Measurements from ENCODE around the gene GNAO1. TPM values are rescaled to one million over a fixed set of nuclear protein-coding genes. Genes with fewer than 3 reads are reported as not detected.

GNAO1 gene
- total and polyA plus RNA-seq, 9 donors, result 0.72 to 5.6 (median 2.7) TPM

DNA sequence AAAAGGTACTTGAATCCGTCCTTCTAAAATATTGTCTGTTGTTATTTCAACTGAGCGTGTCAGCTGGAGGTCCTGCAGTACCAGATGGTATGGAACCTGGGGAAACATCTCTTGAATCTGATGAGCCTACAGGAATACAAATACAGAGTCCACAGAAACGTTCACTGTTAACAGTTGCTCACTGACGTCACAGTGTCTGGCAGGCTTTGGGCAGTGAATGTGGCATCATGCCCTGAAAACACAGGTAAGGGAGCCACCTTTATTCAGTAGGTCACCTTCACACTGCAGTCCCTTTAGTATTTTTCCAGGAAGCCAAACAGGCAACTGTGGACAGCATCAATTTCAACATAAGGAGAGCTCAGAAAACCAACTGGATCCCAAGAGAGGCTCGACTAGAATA, 177.9 kb downstream of the GNAO1 start:
- intact Hi-C loops (cut with DNase I), result no loop called here
- no peak for TF ChIP-seq CTCF (IDR thresholded peaks at IDR 0.05)
- TF ChIP-seq EP300 (IDR thresholded peaks at IDR 0.05), result no peak
- no peak for TF ChIP-seq POLR2A (IDR thresholded peaks at IDR 0.05)
- no peak for DNase-seq
- 89 to 98% (median 93%) methylated on average over 5 of the region's 5 CpGs for WGBS, 3 donors
- H3K27me3 ChIP-seq, result no peaks in the 10 kb centered on the region
- no peaks in the 10 kb centered on the region for H3K36me3 ChIP-seq
- no peak overlapping the region for H3K27ac ChIP-seq
- H3K9me3 ChIP-seq, result no peaks in the 10 kb centered on the region
- H3K4me1 ChIP-seq (ENCODE audit: insufficient read depth), result peaks cover 9% of the 10 kb centered on the region
- H3K4me3 ChIP-seq, result no peak overlapping the region

DNA sequence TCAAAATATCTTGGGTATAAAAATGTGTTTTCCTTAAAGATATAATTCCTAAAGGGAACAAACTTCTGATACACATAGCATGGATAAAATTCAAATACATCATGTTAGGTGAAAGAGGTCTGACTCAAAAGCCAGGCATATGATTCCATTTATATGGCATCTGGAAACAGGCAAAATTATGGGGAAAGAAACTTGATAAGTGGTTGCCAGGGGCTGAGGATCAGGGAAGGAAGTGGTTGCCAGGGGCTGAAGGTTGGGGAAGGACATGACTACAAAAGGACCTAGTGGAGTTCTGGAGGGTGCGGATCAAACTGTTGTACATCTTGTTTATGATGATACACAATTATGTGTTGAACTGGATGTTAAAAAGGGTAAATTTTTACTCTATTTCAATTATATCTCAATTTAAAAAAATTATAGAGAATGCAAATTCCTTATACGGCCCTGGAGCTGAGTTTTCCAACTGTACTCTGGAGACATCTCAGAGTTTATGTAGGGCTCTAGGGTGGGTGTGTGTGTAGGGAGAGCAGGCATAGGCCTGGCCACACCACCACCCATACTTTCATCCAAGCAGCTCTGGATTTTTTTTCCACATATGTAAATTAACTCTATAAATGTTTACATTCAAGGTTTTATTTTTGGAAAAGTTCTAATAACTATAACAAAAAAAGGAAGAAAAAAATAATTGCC, 179.0 kb downstream of the GNAO1 start:
- WGBS, 3 donors, result 73 to 82% (median 74%) methylated on average over 2 of the region's 2 CpGs
- H3K27me3 ChIP-seq, result no peaks in the 10 kb centered on the region
- peaks cover 9% of the 10 kb centered on the region for H3K4me1 ChIP-seq (ENCODE audit: insufficient read depth)
- TF ChIP-seq CTCF (IDR thresholded peaks at IDR 0.05) (no peak), EP300 (IDR thresholded peaks at IDR 0.05) (no peak), POLR2A (IDR thresholded peaks at IDR 0.05) (no peak)
- no peaks in the 10 kb centered on the region for H3K9me3 ChIP-seq
- H3K27ac ChIP-seq, result no peak overlapping the region
- no peaks in the 10 kb centered on the region for H3K36me3 ChIP-seq
- no peak for DNase-seq
- intact Hi-C loops (cut with DNase I), result no loop called here
- H3K4me3 ChIP-seq, result no peak overlapping the region

DNA sequence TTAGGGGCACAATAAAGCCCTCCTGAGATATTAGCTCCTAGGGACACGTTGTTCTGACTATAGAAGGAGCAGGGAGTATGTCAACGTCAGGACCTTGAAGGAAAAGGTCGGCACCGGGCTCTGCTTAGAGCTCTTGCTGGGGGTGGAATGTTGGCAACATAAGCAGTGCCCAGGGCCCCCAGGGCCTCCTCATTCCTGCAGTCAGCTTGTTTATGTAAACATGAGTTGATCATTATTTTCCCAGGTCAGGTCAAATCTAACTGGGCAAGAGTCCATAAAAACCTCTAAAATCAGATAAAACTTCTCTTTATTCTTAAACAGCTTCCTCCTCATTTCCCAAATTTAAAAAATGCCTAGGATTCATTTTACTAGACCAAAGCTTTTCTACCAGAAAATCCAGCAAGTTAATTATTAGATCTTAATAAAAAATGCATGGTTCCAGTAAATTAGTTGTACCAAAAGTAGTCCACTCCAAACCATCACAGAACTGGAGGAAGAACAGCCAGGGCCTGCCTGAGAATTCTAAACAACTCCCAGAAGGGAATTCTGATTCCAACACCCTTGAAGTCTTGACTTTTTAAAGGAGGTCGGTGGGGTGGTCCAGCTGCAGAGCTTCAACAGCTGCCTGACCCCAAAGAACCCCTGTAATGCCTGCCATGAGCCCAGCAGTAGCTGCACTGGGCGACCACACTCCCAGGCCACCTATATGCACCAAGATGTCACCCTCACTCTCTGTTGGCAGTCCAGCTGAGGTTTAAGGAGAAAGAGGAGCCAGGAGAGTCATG, 179.8 kb downstream of the GNAO1 start:
- Histone ChIP-seq H3K9me3 (no peaks in the 10 kb centered on the region), H3K4me3 (no peak overlapping the region), H3K36me3 (no peaks in the 10 kb centered on the region), H3K4me1 (ENCODE audit: insufficient read depth) (peaks cover 9% of the 10 kb centered on the region), H3K27me3 (no peaks in the 10 kb centered on the region), H3K27ac (no peak overlapping the region)
- intact Hi-C loops (cut with DNase I), result no loop called here
- peak in 1 of 5 donors; percentile 58 for DNase-seq
- TF ChIP-seq EP300 (IDR thresholded peaks at IDR 0.05) (no peak), POLR2A (IDR thresholded peaks at IDR 0.05) (no peak), CTCF (IDR thresholded peaks at IDR 0.05) (no peak)
- WGBS, 3 donors, result 9 to 20% (median 10%) methylated on average over 6 of the region's 6 CpGs

- no peak for TF ChIP-seq CTCF (IDR thresholded peaks at IDR 0.05)
- TF ChIP-seq POLR2A (IDR thresholded peaks at IDR 0.05), result no peak
- no peak for TF ChIP-seq EP300 (IDR thresholded peaks at IDR 0.05)
- Histone ChIP-seq H3K4me1 (ENCODE audit: insufficient read depth) (peaks cover 9% of the 10 kb centered on the region), H3K36me3 (no peaks in the 10 kb centered on the region), H3K9me3 (no peaks in the 10 kb centered on the region), H3K4me3 (no peak overlapping the region), H3K27me3 (no peaks in the 10 kb centered on the region), H3K27ac (no peak overlapping the region)
- WGBS, 3 donors, result 76 to 88% (median 83%) methylated on average over 1 of the region's 1 CpG
- intact Hi-C loops (cut with DNase I), result no loop called here
- no peak for DNase-seq
Measured at GRCh38 chr16:56371660-56371937, 180.3 kb downstream of the GNAO1 start.
